Ascending aorta (tissue), 2 donors: ENCODE measurements around the gene LBX1. TPM values are rescaled to one million over a fixed set of nuclear protein-coding genes. Genes with fewer than 3 reads are reported as not detected.
A peak's percentile ranks its signal among the peaks of the same experiment; 100 is the strongest.
"Not testable (repeated sequence)": the region's sequence is repeated elsewhere in the genome, so short reads cannot be mapped to it uniquely, and the experiment has no call there.

Experiments
- DNase-seq, 2 donors: peaks; one replicate each; pipeline ENCODE4 v3.0.0-alpha.2; 2019; ENCODE audit warnings: low spot score in 2 of 2
- H3K27ac ChIP-seq, 2 donors: fragments of 200-600 bp; sonication (generic); one replicate each; pipeline ENCODE4 v1.5.1; 2016 to 2017; ENCODE audit warnings: mild to moderate bottlenecking in 1 of 2
- H3K27me3 ChIP-seq: fragments of 200-600 bp; sonication (generic); one replicate; pipeline ENCODE4 v1.5.1; 2017
- H3K36me3 ChIP-seq, 2 donors: fragments of 200-600 bp; sonication (generic); one replicate each; pipeline ENCODE4 v1.5.1; 2016
- H3K4me1 ChIP-seq, 2 donors: fragments of 200-600 bp; sonication (generic); one replicate each; pipeline ENCODE4 v1.5.1; 2016 to 2017; ENCODE audit warnings: mild to moderate bottlenecking in 1 of 2
- H3K4me3 ChIP-seq, 2 donors: fragments of 200-600 bp; sonication (generic); one replicate each; pipeline ENCODE4 v1.5.1; 2016 to 2017; ENCODE audit warnings: mild to moderate bottlenecking in 1 of 2
- H3K9me3 ChIP-seq, 2 donors: fragments of 200-600 bp; sonication (generic); one replicate each; pipeline ENCODE4 v1.5.1; 2016
- intact Hi-C: fragments of 100-400 bp; cut with DNase I; formaldehyde crosslinking; loops from one replicate; pipeline ENCODE4 v1.15.1; 2023
- total RNA-seq: library from RNA; depleted of rRNA; stranded (reverse); fragments of >200 nt; gene quantifications from one replicate; pipeline ENCODE4 v1.1.0, GENCODE V29; 2016
- TF ChIP-seq, protein P1 (sequence below), 3 experiments: fragments of 200-600 bp in 2 of 3; fragments of 450-650 bp in 1 of 3; sonication (generic) in 2 of 3; IDR thresholded peaks; one replicate each; pipeline ENCODE4 v1.5.1; 2016 to 2019; ENCODE audit warnings: antibody characterized with exemption in 3 of 3, mild to moderate bottlenecking in 1 of 3, moderate library complexity in 1 of 3

LBX1 gene
- total RNA-seq, 1 donor from 2014 or later, result not detected

- TF ChIP-seq, protein P1, sequence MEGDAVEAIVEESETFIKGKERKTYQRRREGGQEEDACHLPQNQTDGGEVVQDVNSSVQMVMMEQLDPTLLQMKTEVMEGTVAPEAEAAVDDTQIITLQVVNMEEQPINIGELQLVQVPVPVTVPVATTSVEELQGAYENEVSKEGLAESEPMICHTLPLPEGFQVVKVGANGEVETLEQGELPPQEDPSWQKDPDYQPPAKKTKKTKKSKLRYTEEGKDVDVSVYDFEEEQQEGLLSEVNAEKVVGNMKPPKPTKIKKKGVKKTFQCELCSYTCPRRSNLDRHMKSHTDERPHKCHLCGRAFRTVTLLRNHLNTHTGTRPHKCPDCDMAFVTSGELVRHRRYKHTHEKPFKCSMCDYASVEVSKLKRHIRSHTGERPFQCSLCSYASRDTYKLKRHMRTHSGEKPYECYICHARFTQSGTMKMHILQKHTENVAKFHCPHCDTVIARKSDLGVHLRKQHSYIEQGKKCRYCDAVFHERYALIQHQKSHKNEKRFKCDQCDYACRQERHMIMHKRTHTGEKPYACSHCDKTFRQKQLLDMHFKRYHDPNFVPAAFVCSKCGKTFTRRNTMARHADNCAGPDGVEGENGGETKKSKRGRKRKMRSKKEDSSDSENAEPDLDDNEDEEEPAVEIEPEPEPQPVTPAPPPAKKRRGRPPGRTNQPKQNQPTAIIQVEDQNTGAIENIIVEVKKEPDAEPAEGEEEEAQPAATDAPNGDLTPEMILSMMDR (IDR thresholded peaks at IDR 0.05), result no peak
- no peak for DNase-seq
- Histone ChIP-seq H3K4me3 (no peak overlapping the region), H3K27me3 (peaks cover 48% of the 10 kb centered on the region), H3K9me3 (no peaks in the 10 kb centered on the region), H3K27ac (no peak overlapping the region), H3K4me1 (peaks cover 7 to 22% of the 10 kb centered on the region in 2 donors), H3K36me3 (no peaks in the 10 kb centered on the region)
- intact Hi-C loops, result no loop called here
Observed at GRCh38 chr10:101215397-101216206, 13.7 kb downstream of the LBX1 start.

GRCh38 chr10:101214446-101215396, 14.5 kb downstream of the LBX1 start:
- H3K27me3 ChIP-seq, result peaks cover 48% of the 10 kb centered on the region
- no peaks in the 10 kb centered on the region for H3K9me3 ChIP-seq
- peak overlapping the region in 1 of 2 donors; percentile 19 for H3K4me3 ChIP-seq
- peaks cover 7 to 22% of the 10 kb centered on the region in 2 donors for H3K4me1 ChIP-seq
- no peaks in the 10 kb centered on the region for H3K36me3 ChIP-seq
- TF ChIP-seq, protein P1 (IDR thresholded peaks at IDR 0.05), result peak; percentile 60 to 90 (median 82)
- no peak overlapping the region for H3K27ac ChIP-seq
- DNase-seq, result no peak
- intact Hi-C loops, result loop anchor here (5.0 kb wide), 1 partner anchor 568 kb away; the partner anchor contains the start of gene NPM3

GRCh38 chr10:101208543-101208942, 20.7 kb downstream of the LBX1 start:
- Histone ChIP-seq H3K9me3 (no peaks in the 10 kb centered on the region), H3K4me3 (no peak overlapping the region), H3K36me3 (no peaks in the 10 kb centered on the region), H3K27me3 (peaks cover 8% of the 10 kb centered on the region), H3K4me1 (no peaks in the 10 kb centered on the region), H3K27ac (no peak overlapping the region)
- intact Hi-C loops, result no loop called here
- DNase-seq, result no peak
- TF ChIP-seq, protein P1 (IDR thresholded peaks at IDR 0.05), result no peak

DNA sequence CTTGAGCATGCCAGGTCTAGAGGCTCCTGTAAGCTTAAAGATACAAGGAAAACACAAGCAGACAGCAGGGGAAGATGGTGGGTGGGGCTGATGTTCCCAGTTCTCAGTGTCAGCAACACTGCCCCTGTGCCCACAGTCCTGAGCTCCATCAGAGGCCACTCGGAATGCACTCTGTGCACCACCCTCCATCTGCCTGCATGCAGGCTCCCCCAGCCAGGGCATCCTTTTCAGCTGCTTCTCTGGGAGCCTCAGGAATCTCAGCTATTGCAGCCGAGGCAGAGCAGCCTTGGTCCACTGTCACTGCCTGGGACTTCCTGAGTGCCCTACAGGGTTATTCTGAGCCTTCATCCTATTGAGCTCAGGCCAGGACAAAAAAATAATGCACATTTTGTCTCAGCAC, 22.2 kb downstream of the LBX1 start:
- Histone ChIP-seq H3K27ac (no peak overlapping the region), H3K27me3 (no peaks in the 10 kb centered on the region), H3K36me3 (no peaks in the 10 kb centered on the region), H3K4me1 (no peaks in the 10 kb centered on the region), H3K4me3 (no peak overlapping the region), H3K9me3 (no peaks in the 10 kb centered on the region)
- intact Hi-C loops, result no loop called here
- no peak for DNase-seq
- TF ChIP-seq, protein P1 (IDR thresholded peaks at IDR 0.05), result no peak

- intact Hi-C loops, H3K36me3 ChIP-seq, H3K9me3 ChIP-seq, H3K4me3 ChIP-seq, H3K4me1 ChIP-seq, H3K27me3 ChIP-seq, DNase-seq, H3K27ac ChIP-seq: not testable (repeated sequence)
Observed at GRCh38 chr10:101202667-101203066, 26.6 kb downstream of the LBX1 start.

- H3K36me3 ChIP-seq, intact Hi-C loops, H3K27ac ChIP-seq, H3K27me3 ChIP-seq, H3K4me3 ChIP-seq, DNase-seq, H3K4me1 ChIP-seq, H3K9me3 ChIP-seq: not testable (repeated sequence)
Observed at GRCh38 chr10:101198326-101198977, 30.8 kb downstream of the LBX1 start.
